Hepatocyte (in vitro differentiated cells): Measurements from ENCODE around the gene KMT2B. TPM values are rescaled to one million over a fixed set of nuclear protein-coding genes. Genes with fewer than 3 reads are reported as not detected.

Source experiments
- DNase-seq: peaks from one replicate; pipeline ENCODE4 v3.0.0-alpha.2; 2016; ENCODE audit warnings: low spot score
- H2AFZ ChIP-seq: fragments of 200-600 bp; sonication (generic); 2 replicates; pipeline ENCODE4 v1.6.0; 2016; ENCODE audit warnings: antibody characterized with exemption, mild to moderate bottlenecking
- H3K27ac ChIP-seq: fragments of 200-600 bp; sonication (generic); 2 replicates; pipeline ENCODE4 v1.5.1; 2016; ENCODE audit warnings: mild to moderate bottlenecking
- H3K27me3 ChIP-seq: fragments of 200-600 bp; sonication (generic); 2 replicates; pipeline ENCODE4 v1.6.1; 2016
- H3K36me3 ChIP-seq: fragments of 200-600 bp; sonication (generic); replicated peaks from 2 replicates; pipeline ENCODE4 v1.5.1; 2016; ENCODE audit warnings: low read depth; ENCODE audit not compliant: insufficient read depth
- H3K4me1 ChIP-seq: fragments of 200-600 bp; sonication (generic); 2 replicates; pipeline ENCODE4 v1.5.1; 2016; ENCODE audit warnings: mild to moderate bottlenecking, moderate library complexity; ENCODE audit not compliant: insufficient read depth
- H3K4me2 ChIP-seq: fragments of 200-600 bp; sonication (generic); 2 replicates; pipeline ENCODE4 v1.6.0; 2016
- H3K4me3 ChIP-seq: fragments of 200-600 bp; sonication (generic); 2 replicates; pipeline ENCODE4 v1.5.1; 2016; ENCODE audit warnings: mild to moderate bottlenecking
- H3K79me2 ChIP-seq: fragments of 200-600 bp; sonication (generic); 2 replicates; pipeline ENCODE4 v1.6.0; 2017; ENCODE audit warnings: mild to moderate bottlenecking
- H3K9me2 ChIP-seq: fragments of 200-600 bp; sonication (generic); replicated peaks from 2 replicates; pipeline ENCODE4 v1.6.0; 2017; ENCODE audit warnings: mild to moderate bottlenecking; ENCODE audit not compliant: insufficient read depth
- H3K9me3 ChIP-seq: fragments of 200-600 bp; sonication (generic); 2 replicates; pipeline ENCODE4 v1.5.1; 2016; ENCODE audit warnings: low read depth, mild to moderate bottlenecking
- H4K20me1 ChIP-seq: fragments of 200-600 bp; sonication (generic); 2 replicates; pipeline ENCODE4 v1.6.0; 2016; ENCODE audit warnings: mild to moderate bottlenecking; ENCODE audit not compliant: insufficient read depth, poor library complexity, severe bottlenecking
- EZH2 ChIP-seq: fragments of 200-600 bp; sonication (generic); IDR thresholded peaks from 2 replicates; pipeline ENCODE4 v1.6.1; 2016; ENCODE audit warnings: antibody characterized with exemption, mild to moderate bottlenecking, borderline replicate concordance
- EZH2phosphoT487 ChIP-seq: fragments of 200-600 bp; sonication (generic); IDR thresholded peaks from one replicate; pipeline ENCODE4 v1.6.1; 2018; ENCODE audit warnings: antibody characterized with exemption, mild to moderate bottlenecking, low read depth, moderate library complexity; ENCODE audit not compliant: unreplicated experiment, severe bottlenecking
- WGBS: methylation state at CpG from one replicate; pipeline ENCODE4 v1.1.6; 2016; ENCODE audit warnings: low lambda C conversion rate; ENCODE audit errors: missing lambda C conversion rate; 5-methylcytosine and 5-hydroxymethylcytosine counted together
- polyA plus RNA-seq: library from polyadenylated mRNA; unstranded; fragments of >200 nt; fragmentation: Nextera tagmentation; extraction: Ambion mirVana; gene quantifications from 2 replicates; pipeline ENCODE4 v1.2.1, GENCODE V29; 2016
- total RNA-seq: library from RNA; depleted of rRNA; stranded (reverse); fragments of >200 nt; gene quantifications from 2 replicates; pipeline ENCODE4 v1.2.3, GENCODE V29; 2014
- TF ChIP-seq, protein P1 (sequence below): fragments of 200-600 bp; sonication (generic); IDR thresholded peaks from 2 replicates; pipeline ENCODE4 v1.5.1; 2016; ENCODE audit warnings: antibody characterized with exemption, mild to moderate bottlenecking; ENCODE audit not compliant: poor library complexity

KMT2B gene
- total and polyA plus RNA-seq, 2 experiments from 2014 or later: 9.3 to 12.8 TPM

- H3K79me2 ChIP-seq: no peaks in the 10 kb centered on the region
- H2AFZ ChIP-seq: no peak overlapping the region
- peaks cover 4% of the 10 kb centered on the region for H3K4me1 ChIP-seq
- H3K4me2 ChIP-seq: peak overlapping the region; percentile 91
- no peaks in the 10 kb centered on the region for H3K27me3 ChIP-seq
- WGBS: 85% methylated on average over 29 of the region's 29 CpGs
- no peak for DNase-seq
- no peaks in the 10 kb centered on the region for H3K9me2 ChIP-seq
- H3K36me3 ChIP-seq: no peaks in the 10 kb centered on the region
- H3K27ac ChIP-seq: peak overlapping the region; percentile 50
- TF ChIP-seq, protein P1, sequence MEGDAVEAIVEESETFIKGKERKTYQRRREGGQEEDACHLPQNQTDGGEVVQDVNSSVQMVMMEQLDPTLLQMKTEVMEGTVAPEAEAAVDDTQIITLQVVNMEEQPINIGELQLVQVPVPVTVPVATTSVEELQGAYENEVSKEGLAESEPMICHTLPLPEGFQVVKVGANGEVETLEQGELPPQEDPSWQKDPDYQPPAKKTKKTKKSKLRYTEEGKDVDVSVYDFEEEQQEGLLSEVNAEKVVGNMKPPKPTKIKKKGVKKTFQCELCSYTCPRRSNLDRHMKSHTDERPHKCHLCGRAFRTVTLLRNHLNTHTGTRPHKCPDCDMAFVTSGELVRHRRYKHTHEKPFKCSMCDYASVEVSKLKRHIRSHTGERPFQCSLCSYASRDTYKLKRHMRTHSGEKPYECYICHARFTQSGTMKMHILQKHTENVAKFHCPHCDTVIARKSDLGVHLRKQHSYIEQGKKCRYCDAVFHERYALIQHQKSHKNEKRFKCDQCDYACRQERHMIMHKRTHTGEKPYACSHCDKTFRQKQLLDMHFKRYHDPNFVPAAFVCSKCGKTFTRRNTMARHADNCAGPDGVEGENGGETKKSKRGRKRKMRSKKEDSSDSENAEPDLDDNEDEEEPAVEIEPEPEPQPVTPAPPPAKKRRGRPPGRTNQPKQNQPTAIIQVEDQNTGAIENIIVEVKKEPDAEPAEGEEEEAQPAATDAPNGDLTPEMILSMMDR: no peak
- TF ChIP-seq EZH2: no peak
- TF ChIP-seq EZH2phosphoT487: no peak
- H3K9me3 ChIP-seq: no peaks in the 10 kb centered on the region
- no peak overlapping the region for H3K4me3 ChIP-seq
- no peaks in the 10 kb centered on the region for H4K20me1 ChIP-seq
Observed at GRCh38 chr19:35739275-35740107, 21.7 kb downstream of the KMT2B start.

- H3K27ac ChIP-seq: peak overlapping the region; percentile 50
- peak overlapping the region; percentile 91 for H3K4me2 ChIP-seq
- TF ChIP-seq EZH2: no peak
- TF ChIP-seq, protein P1: no peak
- no peak for TF ChIP-seq EZH2phosphoT487
- no peaks in the 10 kb centered on the region for H3K36me3 ChIP-seq
- WGBS: 8% methylated on average over 16 of the region's 16 CpGs
- peaks cover 4% of the 10 kb centered on the region for H3K4me1 ChIP-seq
- no peaks in the 10 kb centered on the region for H3K79me2 ChIP-seq
- no peaks in the 10 kb centered on the region for H3K27me3 ChIP-seq
- H4K20me1 ChIP-seq: no peaks in the 10 kb centered on the region
- no peak for DNase-seq
- H3K9me3 ChIP-seq: no peaks in the 10 kb centered on the region
- H3K9me2 ChIP-seq: no peaks in the 10 kb centered on the region
- peak overlapping the region; percentile 31 for H2AFZ ChIP-seq
- H3K4me3 ChIP-seq: peak overlapping the region; percentile 47
Observed at GRCh38 chr19:35740108-35740422, 22.3 kb downstream of the KMT2B start.

- H4K20me1 ChIP-seq: no peaks in the 10 kb centered on the region
- WGBS: under 1% methylated on average over 62 of the region's 63 CpGs
- no peaks in the 10 kb centered on the region for H3K27me3 ChIP-seq
- DNase-seq: peak; percentile 99
- H3K79me2 ChIP-seq: no peaks in the 10 kb centered on the region
- H3K27ac ChIP-seq: peak overlapping the region; percentile 50
- H3K9me2 ChIP-seq: no peaks in the 10 kb centered on the region
- H3K36me3 ChIP-seq: no peaks in the 10 kb centered on the region
- peak overlapping the region; percentile 62 for H2AFZ ChIP-seq
- TF ChIP-seq EZH2 (no peak), EZH2phosphoT487 (no peak)
- TF ChIP-seq, protein P1: no peak
- peak overlapping the region; percentile 47 for H3K4me3 ChIP-seq
- H3K4me1 ChIP-seq: peaks cover 4% of the 10 kb centered on the region
- peak overlapping the region; percentile 92 for H3K4me2 ChIP-seq
- H3K9me3 ChIP-seq: no peaks in the 10 kb centered on the region
Observed at GRCh38 chr19:35740423-35741202, 22.8 kb downstream of the KMT2B start.
